Cardiac muscle cell (in vitro differentiated cells and primary cell): ENCODE results near the gene RPP25L. TPM values are rescaled to one million over a fixed set of nuclear protein-coding genes. Genes with fewer than 3 reads are reported as not detected.

Experiments used
- DNase-seq, 2 donors: peaks; one replicate each; pipeline versions ENCODE4 v3.0.0 to v3.0.0-alpha.2; 2010 to 2017; ENCODE audit warnings: low read depth in 1 of 2, low spot score in 1 of 2
- H3K27ac ChIP-seq: fragments of 200-600 bp; sonication (generic); 2 replicates; pipeline ENCODE4 v1.5.1; 2016
- H3K27me3 ChIP-seq: fragments of 200-600 bp; sonication (generic); 2 replicates; pipeline ENCODE4 v1.6.0; 2016; ENCODE audit warnings: control low read depth
- H3K36me3 ChIP-seq: fragments of 200-600 bp; sonication (generic); 2 replicates; pipeline ENCODE4 v1.5.1; 2016; ENCODE audit warnings: control low read depth
- H3K4me1 ChIP-seq: fragments of 200-600 bp; sonication (generic); 2 replicates; pipeline ENCODE4 v1.8.1; 2017; ENCODE audit warnings: low read depth, mild to moderate bottlenecking, mixed run types
- H3K4me3 ChIP-seq: fragments of 200-600 bp; sonication (generic); 2 replicates; pipeline ENCODE4 v1.5.1; 2016; ENCODE audit warnings: mild to moderate bottlenecking
- H3K9me3 ChIP-seq: fragments of 200-600 bp; sonication (generic); 2 replicates; pipeline ENCODE4 v1.5.1; 2017; ENCODE audit warnings: low read depth, mild to moderate bottlenecking, control low read depth
- polyA plus RNA-seq: library from polyadenylated mRNA; unstranded; fragments of >200 nt; fragmentation: Nextera tagmentation; extraction: Ambion mirVana; gene quantifications from 2 replicates; pipeline ENCODE4 v1.2.1, GENCODE V29; 2016
- total RNA-seq: library from RNA; depleted of rRNA; stranded (reverse); fragments of >200 nt; gene quantifications from 2 replicates; pipeline ENCODE4 v1.2.3, GENCODE V29; 2016
- TF ChIP-seq, protein P1 (sequence below): IDR thresholded peaks from 2 replicates; pipeline ENCODE4 v1.5.1; 2012; ENCODE audit warnings: low read depth, mild to moderate bottlenecking, low read length

The RPP25L gene
- total and polyA plus RNA-seq, 2 experiments from 2014 or later = 68.4 to 84.3 TPM

DNA sequence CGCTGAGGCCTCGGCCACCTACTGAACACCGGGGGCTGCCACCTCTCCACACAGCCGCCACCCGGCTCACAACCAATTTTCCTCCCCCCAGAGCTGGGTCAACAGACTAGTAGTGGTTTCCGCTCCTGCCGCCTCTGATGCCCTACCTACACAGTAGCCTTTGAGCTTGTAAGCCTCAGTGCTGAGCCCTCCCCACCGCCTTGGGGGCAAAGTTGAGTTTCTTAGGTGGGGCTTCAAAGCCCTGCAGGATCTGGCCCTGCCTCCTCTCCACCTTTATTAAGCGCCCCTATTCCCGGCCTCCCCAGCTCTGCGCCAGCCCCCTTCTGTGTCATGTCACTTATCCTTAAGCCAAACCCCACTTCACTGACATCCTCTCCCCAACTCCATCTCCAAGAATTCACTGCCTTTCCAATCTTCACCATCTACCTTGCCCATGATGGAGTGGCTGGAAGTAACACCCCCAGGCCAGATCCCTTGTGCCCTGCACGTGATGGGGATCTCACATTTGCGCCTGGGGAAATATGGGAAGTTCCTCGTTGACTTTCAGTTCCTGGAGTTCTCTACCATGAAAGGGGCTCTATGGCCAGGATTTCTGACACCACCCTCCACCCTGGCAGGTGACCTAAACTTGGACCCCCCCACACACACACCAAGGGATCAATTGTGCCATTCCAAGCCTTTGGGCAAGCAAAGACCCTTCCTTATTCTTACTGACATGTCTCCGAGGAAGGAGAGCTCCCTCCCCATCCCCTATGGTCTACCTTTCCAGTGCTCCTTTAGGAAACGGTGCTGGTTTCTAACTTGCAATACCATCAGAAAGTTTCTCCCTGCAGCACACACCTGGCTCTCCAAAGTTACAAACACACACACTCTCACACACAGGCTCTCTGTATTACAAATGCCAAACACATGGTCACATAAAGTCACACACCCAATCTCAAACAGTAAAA is 19.7 kb downstream of the RPP25L start:
- H3K9me3 ChIP-seq = no peaks in the 10 kb centered on the region
- H3K36me3 ChIP-seq = no peaks in the 10 kb centered on the region
- H3K4me3 ChIP-seq = no peak overlapping the region
- no peak for DNase-seq
- peaks cover 4% of the 10 kb centered on the region for H3K4me1 ChIP-seq
- H3K27me3 ChIP-seq = peaks cover 46% of the 10 kb centered on the region
- no peak overlapping the region for H3K27ac ChIP-seq
- TF ChIP-seq, protein P1, sequence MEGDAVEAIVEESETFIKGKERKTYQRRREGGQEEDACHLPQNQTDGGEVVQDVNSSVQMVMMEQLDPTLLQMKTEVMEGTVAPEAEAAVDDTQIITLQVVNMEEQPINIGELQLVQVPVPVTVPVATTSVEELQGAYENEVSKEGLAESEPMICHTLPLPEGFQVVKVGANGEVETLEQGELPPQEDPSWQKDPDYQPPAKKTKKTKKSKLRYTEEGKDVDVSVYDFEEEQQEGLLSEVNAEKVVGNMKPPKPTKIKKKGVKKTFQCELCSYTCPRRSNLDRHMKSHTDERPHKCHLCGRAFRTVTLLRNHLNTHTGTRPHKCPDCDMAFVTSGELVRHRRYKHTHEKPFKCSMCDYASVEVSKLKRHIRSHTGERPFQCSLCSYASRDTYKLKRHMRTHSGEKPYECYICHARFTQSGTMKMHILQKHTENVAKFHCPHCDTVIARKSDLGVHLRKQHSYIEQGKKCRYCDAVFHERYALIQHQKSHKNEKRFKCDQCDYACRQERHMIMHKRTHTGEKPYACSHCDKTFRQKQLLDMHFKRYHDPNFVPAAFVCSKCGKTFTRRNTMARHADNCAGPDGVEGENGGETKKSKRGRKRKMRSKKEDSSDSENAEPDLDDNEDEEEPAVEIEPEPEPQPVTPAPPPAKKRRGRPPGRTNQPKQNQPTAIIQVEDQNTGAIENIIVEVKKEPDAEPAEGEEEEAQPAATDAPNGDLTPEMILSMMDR = no peak

DNA sequence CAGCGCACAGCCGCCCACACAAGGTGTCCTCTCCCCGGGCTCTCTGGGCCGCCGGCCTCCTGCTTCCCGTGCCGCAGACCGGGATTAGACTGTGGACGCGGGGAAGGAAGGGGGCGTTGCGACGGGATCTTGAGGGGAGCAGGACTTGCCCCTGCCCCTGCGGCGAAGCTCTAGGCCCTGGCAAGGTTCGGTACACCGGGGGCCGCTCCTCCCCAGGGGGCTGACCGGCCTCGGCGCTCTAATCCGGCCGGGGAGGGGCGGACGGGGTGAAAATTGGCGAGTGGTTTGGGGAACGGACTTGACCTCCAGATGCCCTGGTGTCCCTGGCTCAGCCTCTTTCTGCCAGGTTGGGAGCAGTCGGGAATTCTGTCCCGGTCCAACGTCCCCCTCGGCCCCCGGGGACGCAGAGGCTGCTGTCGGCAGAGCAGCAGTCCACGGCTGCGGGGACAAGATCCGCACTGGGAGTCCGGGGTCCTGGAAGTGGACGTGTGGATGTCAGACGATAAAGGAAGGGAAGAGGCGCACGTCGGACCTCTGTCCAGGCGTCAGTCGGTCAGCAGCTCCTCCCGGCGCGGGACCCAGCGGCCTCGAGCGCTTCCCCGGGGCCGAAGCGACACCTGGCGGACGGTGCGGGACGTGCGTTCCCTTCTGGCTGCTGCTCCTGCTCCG is 20.5 kb downstream of the RPP25L start:
- H3K9me3 ChIP-seq = no peaks in the 10 kb centered on the region
- H3K4me3 ChIP-seq = no peak overlapping the region
- TF ChIP-seq, protein P1 = peak; percentile 87
- no peak overlapping the region for H3K27ac ChIP-seq
- no peaks in the 10 kb centered on the region for H3K36me3 ChIP-seq
- peaks cover 47% of the 10 kb centered on the region for H3K27me3 ChIP-seq
- DNase-seq = peak; percentile 85 to 89
- peaks cover 4% of the 10 kb centered on the region for H3K4me1 ChIP-seq

DNA sequence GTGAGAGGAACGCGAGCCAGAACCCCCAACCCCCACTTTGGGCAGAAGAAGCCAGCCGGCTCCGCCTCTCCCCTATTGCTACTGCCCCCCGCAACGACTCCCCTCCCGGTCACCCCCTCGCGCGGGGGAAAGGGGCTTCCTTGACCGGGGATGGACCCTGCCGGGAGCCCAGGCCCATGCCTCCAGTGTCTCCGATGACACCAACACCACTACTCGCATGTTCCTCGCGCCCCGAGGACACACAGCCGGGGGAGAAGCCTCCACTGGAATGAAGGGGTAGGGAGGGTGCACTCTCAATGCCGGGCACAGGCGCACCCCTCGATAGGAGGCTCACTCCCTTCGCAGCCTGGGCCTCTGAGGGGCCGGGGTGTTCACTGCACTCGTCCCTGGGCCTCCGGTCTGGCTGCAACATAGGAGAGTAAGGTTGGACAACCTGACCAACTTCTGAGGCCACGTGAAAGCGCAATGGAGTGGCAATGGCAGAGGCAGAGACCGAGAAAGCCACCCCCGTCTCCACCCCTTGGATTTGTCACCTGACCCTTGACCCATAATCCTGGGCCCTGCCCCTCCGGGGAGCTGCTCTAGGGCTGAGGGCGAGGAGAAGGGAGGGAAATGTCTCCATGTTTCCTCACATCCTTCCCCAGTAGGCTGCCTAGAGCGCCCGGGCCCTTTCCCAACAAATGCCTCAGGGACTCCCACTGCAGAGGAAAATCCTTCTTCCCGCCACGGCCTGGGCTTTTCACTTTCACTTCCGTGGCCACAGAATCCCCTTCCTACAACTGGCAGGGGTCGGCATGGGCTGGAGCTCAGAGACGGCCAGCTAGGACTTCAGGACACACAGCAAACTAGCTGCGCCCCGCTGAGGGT is 21.3 kb downstream of the RPP25L start:
- Histone ChIP-seq H3K9me3 (no peaks in the 10 kb centered on the region), H3K27ac (no peak overlapping the region), H3K4me1 (peaks cover 4% of the 10 kb centered on the region), H3K27me3 (peaks cover 47% of the 10 kb centered on the region), H3K4me3 (peak overlapping the region; percentile 65), H3K36me3 (no peaks in the 10 kb centered on the region)
- no peak for DNase-seq
- TF ChIP-seq, protein P1 = no peak

DNA sequence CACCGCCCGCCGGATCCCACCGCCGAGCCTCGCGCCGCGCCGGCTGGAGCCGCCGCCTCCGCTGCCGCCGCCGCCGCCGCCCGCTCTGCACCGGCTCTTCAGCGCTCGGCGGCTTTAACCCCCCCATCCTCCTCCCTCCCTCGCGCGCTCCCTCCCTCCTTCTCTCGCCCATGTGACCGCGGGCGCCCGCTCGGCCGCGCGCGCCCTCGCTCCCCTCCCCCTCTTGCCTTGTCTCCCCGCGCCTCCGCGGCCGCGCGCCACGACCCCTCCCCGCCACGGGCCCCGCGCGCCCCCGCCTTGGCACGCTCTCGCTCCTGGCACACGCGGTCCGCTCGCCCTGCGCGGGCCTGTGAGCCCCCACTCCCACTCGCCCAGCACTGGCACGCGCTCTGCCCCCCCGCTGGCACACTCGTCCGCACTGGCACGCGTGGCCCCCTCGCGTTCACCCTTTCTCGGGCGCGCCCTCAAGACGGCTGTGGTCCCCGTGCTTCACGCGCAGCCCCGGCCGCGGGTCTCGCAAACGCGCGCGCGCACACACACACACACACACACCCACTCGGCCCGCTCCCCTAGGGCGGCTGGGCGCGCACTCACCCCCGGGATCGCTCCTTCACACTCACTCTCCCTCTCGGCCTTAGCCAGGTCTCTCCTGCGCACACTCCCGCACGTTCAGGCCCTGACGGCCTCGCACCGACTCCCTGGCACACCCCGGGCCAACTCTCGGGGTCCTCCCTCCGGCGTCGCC is 22.1 kb downstream of the RPP25L start, which contains the start of gene CNTFR:
TSS of gene CNTFR (minus strand) at position 89 of the 745 bp plus-strand sequence. CDS start 20,743 bp downstream, outside the sequence.
- Histone ChIP-seq H3K9me3 (no peaks in the 10 kb centered on the region), H3K27ac (no peak within 1 kb of the TSS), H3K4me3 (peak within 1 kb of the TSS; percentile 65), H3K36me3 (no peaks in the 10 kb centered on the region), H3K4me1 (peaks cover 4% of the 10 kb centered on the region), H3K27me3 (peaks cover 47% of the 10 kb centered on the region)
- TF ChIP-seq, protein P1 = no peak
- DNase-seq = peak in 1 of 2 donors; percentile 81
